Measurements from ENCODE around the gene C4BPA. TPM values are rescaled to one million over a fixed set of nuclear protein-coding genes. Genes with fewer than 3 reads are reported as not detected.
A peak's percentile ranks its signal among the peaks of the same experiment; 100 is the strongest.

Gene C4BPA
- total RNA-seq: under 1 TPM in 1 of 4 donors, not detected in 3; 0.67 TPM

DNA sequence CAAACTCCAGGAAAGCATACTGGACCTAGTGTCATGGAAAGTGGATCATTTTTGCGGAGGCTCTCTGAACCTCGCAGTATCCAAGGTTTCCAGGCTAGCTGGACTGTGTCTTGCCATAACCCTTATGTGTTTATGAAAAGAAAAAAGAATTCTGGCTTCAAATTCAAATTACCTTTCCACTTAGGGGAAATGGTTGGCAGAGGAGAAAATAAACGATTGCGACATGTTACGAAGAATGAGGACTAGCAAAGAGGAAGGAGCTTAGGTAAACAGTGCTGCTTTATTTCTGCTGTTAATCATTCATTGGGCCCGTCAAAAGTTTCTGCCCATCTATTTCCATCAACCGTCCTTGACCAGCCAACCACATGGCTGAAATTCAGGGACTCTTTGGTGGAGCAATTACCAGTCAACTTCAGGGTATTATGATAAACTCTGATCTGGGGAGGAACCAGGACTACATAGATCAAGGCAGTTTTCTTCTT is at the start of gene C4BPA:
Gene C4BPA, plus strand, starts transcription at position 342 of the 482 bp plus-strand sequence. CDS start 8,793 bp downstream, outside the sequence.
- DNase-seq: no peak
- H3K27ac ChIP-seq: no peak within 1 kb of the TSS
- H3K4me1 ChIP-seq: no peaks in the 10 kb centered on the region
- WGBS, 2 donors: 47 to 54% methylated on average over 7 of the region's 7 CpGs
- no peaks in the 10 kb centered on the region for H3K36me3 ChIP-seq
- intact Hi-C loops (cut with DNase I): no loop called here
- no peaks in the 10 kb centered on the region for H3K9me3 ChIP-seq
- no peak within 1 kb of the TSS for H3K4me3 ChIP-seq
- no peaks in the 10 kb centered on the region for H3K27me3 ChIP-seq
- TF ChIP-seq, protein P1, sequence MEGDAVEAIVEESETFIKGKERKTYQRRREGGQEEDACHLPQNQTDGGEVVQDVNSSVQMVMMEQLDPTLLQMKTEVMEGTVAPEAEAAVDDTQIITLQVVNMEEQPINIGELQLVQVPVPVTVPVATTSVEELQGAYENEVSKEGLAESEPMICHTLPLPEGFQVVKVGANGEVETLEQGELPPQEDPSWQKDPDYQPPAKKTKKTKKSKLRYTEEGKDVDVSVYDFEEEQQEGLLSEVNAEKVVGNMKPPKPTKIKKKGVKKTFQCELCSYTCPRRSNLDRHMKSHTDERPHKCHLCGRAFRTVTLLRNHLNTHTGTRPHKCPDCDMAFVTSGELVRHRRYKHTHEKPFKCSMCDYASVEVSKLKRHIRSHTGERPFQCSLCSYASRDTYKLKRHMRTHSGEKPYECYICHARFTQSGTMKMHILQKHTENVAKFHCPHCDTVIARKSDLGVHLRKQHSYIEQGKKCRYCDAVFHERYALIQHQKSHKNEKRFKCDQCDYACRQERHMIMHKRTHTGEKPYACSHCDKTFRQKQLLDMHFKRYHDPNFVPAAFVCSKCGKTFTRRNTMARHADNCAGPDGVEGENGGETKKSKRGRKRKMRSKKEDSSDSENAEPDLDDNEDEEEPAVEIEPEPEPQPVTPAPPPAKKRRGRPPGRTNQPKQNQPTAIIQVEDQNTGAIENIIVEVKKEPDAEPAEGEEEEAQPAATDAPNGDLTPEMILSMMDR (IDR thresholded peaks at IDR 0.05): no peak
- TF ChIP-seq POLR2A (IDR thresholded peaks at IDR 0.05): no peak

DNA sequence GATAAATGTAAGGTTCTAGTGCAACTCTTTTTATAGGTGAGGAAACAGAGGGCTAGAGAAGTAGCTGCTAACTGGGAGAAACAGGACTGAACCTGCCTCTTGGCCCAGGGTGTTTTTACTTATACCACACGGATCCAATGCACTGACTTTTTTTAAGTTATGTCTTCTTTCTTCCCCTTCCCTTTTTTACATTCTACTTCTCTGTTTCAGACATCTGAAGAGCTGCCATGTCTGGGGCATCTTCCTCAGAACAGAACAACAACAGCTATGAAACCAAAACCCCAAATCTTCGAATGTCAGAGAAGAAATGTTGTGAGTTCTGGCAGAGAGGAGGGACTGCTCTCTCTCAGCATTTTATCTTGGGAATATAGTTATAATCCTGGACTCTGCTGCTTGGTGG is 49.5 kb upstream of the C4BPA start:
- 4 to 21% methylated on average over 2 of the region's 2 CpGs for WGBS, 2 donors
- intact Hi-C loops (cut with DNase I): no loop called here
- TF ChIP-seq, protein P1 (IDR thresholded peaks at IDR 0.05): no peak
- TF ChIP-seq POLR2A (IDR thresholded peaks at IDR 0.05): no peak
- no peaks in the 10 kb centered on the region for H3K27me3 ChIP-seq
- peaks cover 0 to 1% (median 0%) of the 10 kb centered on the region in 3 donors for H3K36me3 ChIP-seq
- peaks cover 14 to 59% (median 14%) of the 10 kb centered on the region in 3 donors for H3K4me1 ChIP-seq
- DNase-seq: no peak
- H3K27ac ChIP-seq: peak overlapping the region in 3 of 4 donors; percentile 23 to 99 (median 96)
- peak overlapping the region in 1 of 4 donors; percentile 67 for H3K4me3 ChIP-seq
- no peaks in the 10 kb centered on the region for H3K9me3 ChIP-seq

DNA sequence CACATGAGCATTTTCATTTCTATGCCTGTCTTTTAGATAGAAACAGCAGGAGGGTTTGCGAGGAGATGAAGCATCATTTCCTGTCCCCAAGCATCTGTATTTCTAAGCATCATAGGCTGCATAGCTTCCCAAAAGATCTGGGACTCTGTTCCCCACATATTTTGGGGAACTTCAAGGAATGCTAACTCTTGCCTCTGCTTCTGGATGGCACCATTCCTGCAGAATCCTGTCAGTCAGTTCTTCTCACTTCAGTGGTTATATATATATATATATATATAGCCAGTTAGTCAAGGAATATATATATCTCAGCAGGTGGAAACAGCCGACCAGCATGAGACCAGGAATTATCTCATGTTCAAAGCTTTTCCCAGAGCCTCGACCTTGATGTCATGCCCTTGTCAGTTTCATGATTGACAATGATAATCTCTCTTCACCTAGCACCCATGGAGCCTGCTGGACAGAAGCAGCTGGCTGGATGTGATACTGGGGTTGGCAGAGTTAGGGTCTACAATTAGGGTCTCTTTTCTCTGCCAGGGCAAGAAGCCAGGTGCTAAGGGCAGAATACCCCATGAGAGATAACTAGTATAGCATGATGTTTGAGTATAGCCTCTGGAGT is 48.5 kb upstream of the C4BPA start:
- no peak overlapping the region for H3K4me3 ChIP-seq

DNA sequence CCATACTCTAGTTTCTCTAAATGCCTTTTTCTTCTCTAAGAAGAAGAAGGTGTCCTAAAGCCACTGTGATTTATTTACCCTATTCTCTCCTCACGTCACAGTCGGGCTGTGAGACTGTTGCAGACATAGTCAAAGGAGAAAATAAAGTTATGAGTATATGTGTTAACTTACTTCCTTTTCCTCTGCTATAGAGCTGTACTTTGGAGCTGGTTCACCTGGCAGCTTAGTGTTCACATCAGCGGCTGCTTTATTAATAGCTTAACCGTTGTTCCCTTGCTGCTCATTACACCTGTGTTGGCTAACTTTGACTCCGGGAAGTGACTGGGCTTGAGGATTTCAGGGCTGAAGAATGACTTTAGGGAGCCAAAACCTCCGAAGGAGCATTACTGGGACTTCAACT is 47.4 kb upstream of the C4BPA start:
- no peaks in the 10 kb centered on the region for H3K27me3 ChIP-seq
- H3K27ac ChIP-seq: peak overlapping the region in 2 of 4 donors; percentile 16 to 54
- no peak for TF ChIP-seq POLR2A (IDR thresholded peaks at IDR 0.05)
- TF ChIP-seq, protein P1 (IDR thresholded peaks at IDR 0.05): no peak
- intact Hi-C loops (cut with DNase I): no loop called here
- no peaks in the 10 kb centered on the region for H3K9me3 ChIP-seq
- WGBS, 2 donors: 44 to 54% methylated on average over 4 to 5 of the region's 6 CpGs
- DNase-seq: no peak
- H3K4me1 ChIP-seq: peaks cover 8 to 61% (median 14%) of the 10 kb centered on the region in 3 donors
- H3K36me3 ChIP-seq: peaks cover 0 to 16% (median under 1%) of the 10 kb centered on the region in 3 donors
- no peak overlapping the region for H3K4me3 ChIP-seq

More for the DNA sequence above, 48.5 kb upstream of the C4BPA start:
- TF ChIP-seq, protein P1 (IDR thresholded peaks at IDR 0.05): no peak
- no peak for TF ChIP-seq POLR2A (IDR thresholded peaks at IDR 0.05)
- DNase-seq: no peak
- 62 to 80% methylated on average over 3 of the region's 3 CpGs for WGBS, 2 donors
- Histone ChIP-seq H3K27ac (no peak overlapping the region), H3K27me3 (no peaks in the 10 kb centered on the region), H3K36me3 (peaks cover 0 to 8% (median 0%) of the 10 kb centered on the region in 3 donors), H3K9me3 (no peaks in the 10 kb centered on the region), H3K4me1 (peaks cover 14 to 65% (median 19%) of the 10 kb centered on the region in 3 donors)
- intact Hi-C loops (cut with DNase I): no loop called here

DNA sequence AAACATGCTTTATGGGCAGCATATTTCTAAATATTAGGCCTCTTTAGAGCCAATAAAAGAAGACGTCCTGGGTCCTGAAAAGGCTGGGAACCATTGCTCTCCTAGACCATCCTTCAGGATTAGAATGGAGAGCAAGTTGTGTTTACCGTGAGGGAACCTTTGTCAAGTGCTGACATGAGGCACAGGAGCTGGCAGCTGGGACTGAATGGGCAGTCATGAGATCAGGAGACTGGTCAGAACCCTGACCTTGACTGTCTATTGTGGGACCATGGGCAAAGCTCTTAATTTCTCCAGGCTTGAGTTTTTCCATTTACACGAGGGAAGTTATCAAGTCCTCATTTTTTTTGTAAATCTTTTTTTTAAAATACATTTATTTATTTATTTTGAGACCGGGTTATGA is 45.8 kb upstream of the C4BPA start:
- WGBS, 2 donors: 89 to 90% methylated on average over 4 of the region's 4 CpGs
- TF ChIP-seq, protein P1 (IDR thresholded peaks at IDR 0.05): no peak
- no peak for TF ChIP-seq POLR2A (IDR thresholded peaks at IDR 0.05)
- no peaks in the 10 kb centered on the region for H3K27me3 ChIP-seq
- H3K4me1 ChIP-seq: peaks cover 0 to 49% (median 6%) of the 10 kb centered on the region in 3 donors
- DNase-seq: no peak
- H3K9me3 ChIP-seq: no peaks in the 10 kb centered on the region
- H3K36me3 ChIP-seq: peaks cover 0 to 31% (median 10%) of the 10 kb centered on the region in 3 donors
- no peak overlapping the region for H3K4me3 ChIP-seq
- H3K27ac ChIP-seq: no peak overlapping the region
- intact Hi-C loops (cut with DNase I): no loop called here

Measured in esophagus squamous epithelium (tissue), 5 donors.